ENCODE data around the gene NFIB.

- TF ChIP-seq CTCF (conservative IDR thresholded peaks at IDR 0.05; ENCODE audit: low read depth, low read length) (no peak), RAD21 (IDR thresholded peaks at IDR 0.05; ENCODE audit: low read length) (no peak), MXI1 (IDR thresholded peaks at IDR 0.05; ENCODE audit: borderline replicate concordance, low read depth, low read length) (no peak), FOS (IDR thresholded peaks at IDR 0.05; ENCODE audit: low read depth, low read length) (no peak), SMC3 (IDR thresholded peaks at IDR 0.05; ENCODE audit: low read depth, low read length) (no peak)
Observed at GRCh38 chr9:14127656-14128055, 186.3 kb downstream of the NFIB start.
